ENCODE results near the gene DSTYK.
"Not testable (repeated sequence)": the region's sequence is repeated elsewhere in the genome, so short reads cannot be mapped to it uniquely, and the experiment has no call there.

Gene DSTYK

GRCh38 chr1:205186191-205186590 is 25.3 kb downstream of the DSTYK start:
- no peak overlapping the region for H3K27ac ChIP-seq
- TF ChIP-seq ZFX (IDR thresholded peaks at IDR 0.05): no peak

- TF ChIP-seq CTCF (conservative IDR thresholded peaks at IDR 0.05) (no peak), ZFX (IDR thresholded peaks at IDR 0.05) (no peak)
- H3K27ac ChIP-seq: no peak overlapping the region
Measured at GRCh38 chr1:205183676-205184335, 27.7 kb downstream of the DSTYK start.

GRCh38 chr1:205182930-205183329 is 28.6 kb downstream of the DSTYK start:
- TF ChIP-seq ZFX (IDR thresholded peaks at IDR 0.05) (no peak), CTCF (conservative IDR thresholded peaks at IDR 0.05) (no peak)
- H3K27ac ChIP-seq: no peak overlapping the region

- not testable (repeated sequence) for H3K27ac ChIP-seq
Measured at GRCh38 chr1:205180331-205180730, 31.2 kb downstream of the DSTYK start.

GRCh38 chr1:205179842-205180241 is 31.7 kb downstream of the DSTYK start:
- no peak overlapping the region for H3K27ac ChIP-seq
- TF ChIP-seq ZFX (IDR thresholded peaks at IDR 0.05) (no peak), CTCF (conservative IDR thresholded peaks at IDR 0.05) (no peak)

- no peak for TF ChIP-seq ZFX (IDR thresholded peaks at IDR 0.05)
- TF ChIP-seq CTCF (conservative IDR thresholded peaks at IDR 0.05): no peak
- no peak overlapping the region for H3K27ac ChIP-seq
Measured at GRCh38 chr1:205172729-205173366, 38.7 kb downstream of the DSTYK start.

- TF ChIP-seq ZFX (IDR thresholded peaks at IDR 0.05): no peak
- TF ChIP-seq CTCF (conservative IDR thresholded peaks at IDR 0.05): no peak
- no peak overlapping the region for H3K27ac ChIP-seq
Measured at GRCh38 chr1:205171369-205171768, 40.1 kb downstream of the DSTYK start.

GRCh38 chr1:205170532-205171269 is 40.8 kb downstream of the DSTYK start:
- TF ChIP-seq CTCF (conservative IDR thresholded peaks at IDR 0.05) (no peak), ZFX (IDR thresholded peaks at IDR 0.05) (no peak)
- H3K27ac ChIP-seq: no peak overlapping the region

All from C4-2B (cell line).